GM12874 (cell line): ENCODE measurements around the gene TTC23L.

Source experiments
- TF ChIP-seq, protein P1 (sequence below): IDR thresholded peaks from 2 replicates; pipeline ENCODE4 v1.5.1; 2011; ENCODE audit warnings: low read depth, mild to moderate bottlenecking, control low read depth, low read length, moderate library complexity; ENCODE audit not compliant: insufficient read depth

The TTC23L gene

DNA sequence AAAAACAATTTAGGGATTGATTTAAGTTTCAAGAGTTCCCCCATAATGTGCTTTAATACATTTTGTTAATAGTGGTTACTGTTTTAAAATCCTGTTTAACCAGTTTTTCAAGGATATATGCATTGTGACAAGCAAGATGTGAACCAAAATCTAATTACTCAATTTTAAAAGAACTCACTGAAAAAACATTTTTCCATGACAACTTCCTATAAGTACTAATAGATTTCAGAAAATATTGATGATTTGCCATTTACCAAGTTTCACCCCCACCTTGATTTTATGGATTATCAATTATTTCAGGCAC is 85.5 kb downstream of the TTC23L start:
- TF ChIP-seq, protein P1, sequence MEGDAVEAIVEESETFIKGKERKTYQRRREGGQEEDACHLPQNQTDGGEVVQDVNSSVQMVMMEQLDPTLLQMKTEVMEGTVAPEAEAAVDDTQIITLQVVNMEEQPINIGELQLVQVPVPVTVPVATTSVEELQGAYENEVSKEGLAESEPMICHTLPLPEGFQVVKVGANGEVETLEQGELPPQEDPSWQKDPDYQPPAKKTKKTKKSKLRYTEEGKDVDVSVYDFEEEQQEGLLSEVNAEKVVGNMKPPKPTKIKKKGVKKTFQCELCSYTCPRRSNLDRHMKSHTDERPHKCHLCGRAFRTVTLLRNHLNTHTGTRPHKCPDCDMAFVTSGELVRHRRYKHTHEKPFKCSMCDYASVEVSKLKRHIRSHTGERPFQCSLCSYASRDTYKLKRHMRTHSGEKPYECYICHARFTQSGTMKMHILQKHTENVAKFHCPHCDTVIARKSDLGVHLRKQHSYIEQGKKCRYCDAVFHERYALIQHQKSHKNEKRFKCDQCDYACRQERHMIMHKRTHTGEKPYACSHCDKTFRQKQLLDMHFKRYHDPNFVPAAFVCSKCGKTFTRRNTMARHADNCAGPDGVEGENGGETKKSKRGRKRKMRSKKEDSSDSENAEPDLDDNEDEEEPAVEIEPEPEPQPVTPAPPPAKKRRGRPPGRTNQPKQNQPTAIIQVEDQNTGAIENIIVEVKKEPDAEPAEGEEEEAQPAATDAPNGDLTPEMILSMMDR, result no peak

DNA sequence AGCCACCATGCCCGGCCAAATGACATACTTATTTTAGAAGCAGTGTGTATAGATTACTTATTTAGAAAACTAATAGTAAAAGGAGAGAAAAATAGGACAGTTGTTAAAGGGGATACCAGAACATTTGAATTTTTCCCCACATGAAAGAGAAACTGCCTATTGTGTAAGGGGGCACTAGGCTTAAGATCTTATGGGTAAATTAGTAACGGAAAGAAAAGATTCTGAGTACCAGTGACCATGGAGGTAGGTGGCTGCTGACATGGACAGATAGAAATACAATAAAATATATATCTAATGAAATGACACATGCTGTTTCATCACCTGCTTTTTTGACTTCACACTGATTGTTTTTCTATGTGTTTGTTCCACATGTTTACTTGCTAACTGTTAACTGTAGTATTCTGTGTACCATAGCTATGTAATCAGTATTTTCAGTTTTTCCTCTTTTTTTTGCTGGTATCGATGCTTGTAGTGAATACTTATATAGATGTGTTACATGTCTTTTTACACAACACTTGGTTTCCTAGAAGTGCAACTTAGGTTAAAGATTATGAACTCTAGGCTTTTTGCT is 87.4 kb downstream of the TTC23L start:
- TF ChIP-seq, protein P1, result no peak

DNA sequence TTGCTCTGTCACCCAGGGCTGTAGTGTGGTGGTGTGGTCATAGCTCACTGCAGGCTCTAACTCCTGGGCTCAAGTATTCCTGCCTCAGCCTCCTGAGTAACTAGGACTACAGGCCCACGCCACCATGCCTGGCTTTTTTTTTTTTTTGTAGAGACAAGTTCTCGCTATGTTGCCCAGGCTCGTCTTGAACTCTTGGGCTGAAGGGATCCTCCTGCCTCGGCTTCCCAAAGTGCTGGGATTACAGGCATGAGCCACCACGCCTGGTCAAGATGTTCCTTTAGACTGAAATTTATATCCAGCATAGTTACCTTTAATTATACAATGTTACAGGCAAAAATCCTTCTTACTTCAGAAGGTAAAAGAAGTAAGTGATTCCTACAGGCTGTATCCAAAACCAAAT is 88.8 kb downstream of the TTC23L start:
- TF ChIP-seq, protein P1, result no peak

GRCh38 chr5:34928267-34928666 is 89.3 kb downstream of the TTC23L start:
- TF ChIP-seq, protein P1, result no peak

DNA sequence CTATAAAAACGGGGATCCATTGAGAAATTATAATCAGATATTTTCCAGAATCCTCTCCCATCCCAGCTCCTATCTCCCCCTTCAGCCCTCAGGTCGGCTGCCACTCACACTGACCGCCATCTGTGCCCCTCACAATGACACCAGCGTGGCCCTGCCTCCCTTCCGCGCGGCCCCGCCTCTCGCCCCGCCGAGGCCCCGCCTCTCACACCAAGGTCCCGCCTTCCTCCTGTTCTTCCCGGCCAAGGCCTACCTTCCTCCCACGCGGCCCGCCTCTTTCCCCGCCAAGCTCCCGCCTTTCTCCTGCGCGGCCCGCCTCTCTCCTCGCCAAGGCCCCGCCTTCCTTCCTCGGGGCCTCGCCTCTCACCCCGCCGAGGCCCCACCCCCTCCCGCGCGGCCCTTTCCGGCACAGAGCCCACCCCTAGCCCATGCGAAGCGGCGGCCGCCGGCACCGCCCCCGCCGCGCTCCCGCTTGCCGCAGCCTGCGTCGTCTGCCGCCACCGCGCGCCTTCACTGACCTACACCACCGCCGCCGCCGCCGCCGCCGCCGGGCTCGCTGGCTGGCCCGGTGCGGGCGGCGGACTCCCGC is 90.3 kb downstream of the TTC23L start, which contains the start of gene DNAJC21:
TSS of gene DNAJC21 (plus strand) at position 426 of the 586 bp plus-strand sequence. CDS start 261 bp downstream, outside the sequence.
- TF ChIP-seq, protein P1, result no peak

- TF ChIP-seq, protein P1, result no peak
Measured at GRCh38 chr5:34929720-34930461, 90.9 kb downstream of the TTC23L start.

DNA sequence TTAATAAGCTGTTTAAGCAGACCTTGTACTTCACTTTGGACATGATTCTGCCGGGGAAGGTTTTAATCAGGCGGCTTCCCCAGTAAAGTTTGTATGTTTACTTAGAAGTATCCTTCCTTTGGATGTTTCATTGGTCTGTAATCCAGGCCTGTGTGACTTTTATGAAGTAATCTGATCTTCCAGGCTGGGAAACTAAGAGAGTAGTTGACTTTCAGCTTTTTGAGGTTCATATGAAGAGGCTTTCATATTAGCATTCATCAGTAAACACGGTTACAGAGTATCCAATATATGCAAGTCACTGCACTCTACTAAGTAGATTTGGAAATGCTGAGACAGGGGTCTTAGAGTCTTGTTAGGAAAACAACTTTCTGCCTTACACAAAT is 91.5 kb downstream of the TTC23L start:
- TF ChIP-seq, protein P1, result no peak
